ENCODE measurements around the gene MTTP.
"Not testable (repeated sequence)": the region's sequence is repeated elsewhere in the genome, so short reads cannot be mapped to it uniquely, and the experiment has no call there.

MTTP gene

DNA sequence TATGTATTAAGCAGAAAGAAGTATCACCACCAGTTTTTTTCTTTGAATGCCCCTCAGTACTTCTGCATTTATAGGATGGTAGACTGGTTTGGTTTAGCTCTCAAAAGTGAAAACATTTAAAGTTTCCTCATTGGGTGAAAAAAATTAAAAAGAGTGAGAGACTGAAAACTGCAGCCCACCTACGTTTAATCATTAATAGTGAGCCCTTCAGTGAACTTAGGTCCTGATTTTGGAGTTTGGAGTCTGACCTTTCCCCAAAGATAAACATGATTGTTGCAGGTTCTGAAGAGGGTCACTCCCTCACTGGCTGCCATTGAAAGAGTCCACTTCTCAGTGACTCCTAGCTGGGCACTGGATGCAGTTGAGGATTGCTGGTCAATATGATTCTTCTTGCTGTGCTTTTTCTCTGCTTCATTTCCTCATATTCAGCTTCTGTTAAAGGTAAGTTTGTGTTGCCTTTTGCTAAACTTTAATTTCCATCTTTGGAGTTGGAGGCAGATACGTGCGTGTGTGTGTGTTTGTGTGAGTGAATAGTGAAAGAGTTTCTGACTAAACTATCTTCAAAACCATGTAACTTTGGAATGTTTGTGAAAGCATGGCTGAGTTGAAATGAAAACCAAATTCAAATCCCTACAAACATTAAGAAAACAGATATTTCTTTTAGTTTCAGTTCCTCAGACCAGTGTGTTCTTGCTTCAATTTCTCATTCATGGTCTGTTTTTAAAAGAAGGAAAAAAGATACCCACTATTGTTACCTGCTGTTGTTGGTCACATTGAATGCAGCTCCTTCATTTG, at the start of gene MTTP:
Gene MTTP (plus strand): TSS at position 295 of the 795 bp plus-strand sequence. CDS start 86 bp downstream, at position 381.
- peaks cover 50% of the 10 kb centered on the region for H3K27me3 ChIP-seq (ENCODE audit: insufficient read depth, low read length, poor library complexity, severe bottlenecking)
- no peak within 1 kb of the TSS for H3K4me3 ChIP-seq (ENCODE audit: low read length, poor library complexity, severe bottlenecking)
- no peaks in the 10 kb centered on the region for H3K79me2 ChIP-seq (ENCODE audit: insufficient read depth, low read length)
- H3K9me2 ChIP-seq (replicated peaks; ENCODE audit: low read depth, low read length): no peaks in the 10 kb centered on the region
- no peak within 1 kb of the TSS for H2AFZ ChIP-seq (ENCODE audit: low read length)
- TF ChIP-seq EZH2phosphoT487 (IDR thresholded peaks at IDR 0.05; ENCODE audit: borderline replicate concordance): no peak
- TF ChIP-seq CTCF (conservative IDR thresholded peaks at IDR 0.05; ENCODE audit: low read length): no peak
- no peaks in the 10 kb centered on the region for H4K20me1 ChIP-seq (ENCODE audit: insufficient read depth, low read length, poor library complexity, severe bottlenecking)
- H3K4me2 ChIP-seq (ENCODE audit: low read depth, low read length, poor library complexity, severe bottlenecking): no peak within 1 kb of the TSS
- no peaks in the 10 kb centered on the region for H3K9me3 ChIP-seq (ENCODE audit: insufficient read depth, low read depth, low read length)
- H3F3A ChIP-seq (ENCODE audit: low read depth): no peaks in the 10 kb centered on the region
- H3K9ac ChIP-seq (ENCODE audit: low read depth, low read length, poor library complexity, severe bottlenecking): no peak within 1 kb of the TSS
- no peaks in the 10 kb centered on the region for H3K4me1 ChIP-seq (ENCODE audit: insufficient read depth, low read length, poor library complexity, severe bottlenecking)
- H3K36me3 ChIP-seq (ENCODE audit: insufficient read depth, low read length): no peaks in the 10 kb centered on the region

DNA sequence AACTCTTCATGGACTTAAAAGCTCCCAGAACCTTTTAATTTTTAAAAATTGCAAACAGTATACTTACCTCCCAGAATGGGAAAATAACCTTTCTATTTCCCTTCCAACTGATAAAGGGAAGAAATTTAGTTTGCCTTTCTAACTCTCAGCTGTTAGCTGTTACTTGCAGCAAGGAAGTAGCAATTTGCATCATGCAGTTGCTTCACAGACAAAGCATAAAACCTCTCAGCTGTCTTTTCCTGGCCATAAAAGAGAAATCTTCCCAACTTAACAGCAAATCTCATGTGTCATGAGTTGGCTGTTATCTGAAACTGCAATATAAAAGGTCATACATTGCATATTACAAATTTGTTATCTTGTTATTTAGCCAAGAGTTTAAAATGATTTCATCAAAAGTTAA, 45.4 kb upstream of the MTTP start:
- Histone ChIP-seq H3K4me3 (ENCODE audit: low read length, poor library complexity, severe bottlenecking) (no peak overlapping the region), H3K27me3 (ENCODE audit: insufficient read depth, low read length, poor library complexity, severe bottlenecking) (no peaks in the 10 kb centered on the region), H2AFZ (ENCODE audit: low read length) (no peak overlapping the region), H4K20me1 (ENCODE audit: insufficient read depth, low read length, poor library complexity, severe bottlenecking) (no peaks in the 10 kb centered on the region), H3K9me2 (replicated peaks; ENCODE audit: low read depth, low read length) (no peaks in the 10 kb centered on the region), H3F3A (ENCODE audit: low read depth) (no peaks in the 10 kb centered on the region), H3K79me2 (ENCODE audit: insufficient read depth, low read length) (no peaks in the 10 kb centered on the region), H3K4me1 (ENCODE audit: insufficient read depth, low read length, poor library complexity, severe bottlenecking) (no peaks in the 10 kb centered on the region), H3K4me2 (ENCODE audit: low read depth, low read length, poor library complexity, severe bottlenecking) (no peak overlapping the region), H3K9me3 (ENCODE audit: insufficient read depth, low read depth, low read length) (no peaks in the 10 kb centered on the region), H3K36me3 (ENCODE audit: insufficient read depth, low read length) (no peaks in the 10 kb centered on the region), H3K9ac (ENCODE audit: low read depth, low read length, poor library complexity, severe bottlenecking) (no peak overlapping the region)
- no peak for TF ChIP-seq CTCF (conservative IDR thresholded peaks at IDR 0.05; ENCODE audit: low read length)
- TF ChIP-seq EZH2phosphoT487 (IDR thresholded peaks at IDR 0.05; ENCODE audit: borderline replicate concordance): no peak

DNA sequence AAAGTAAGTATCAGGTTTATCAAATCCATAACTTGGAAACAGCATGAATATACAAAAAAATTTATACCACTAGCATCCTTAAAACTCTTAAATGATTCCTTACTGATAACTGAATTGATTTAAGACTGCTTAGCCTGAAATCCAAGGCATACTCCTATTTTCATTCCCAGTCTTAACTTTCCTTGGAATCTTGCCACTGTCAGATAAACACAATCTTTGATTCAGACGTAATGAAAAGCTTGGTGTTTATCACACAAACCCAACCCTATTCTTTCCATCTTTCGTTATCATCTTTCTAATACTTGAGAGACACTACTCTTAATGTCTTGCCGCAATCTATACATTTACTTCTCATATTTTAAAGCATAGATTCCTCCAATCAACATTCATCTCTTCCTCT, 44.7 kb upstream of the MTTP start:
- Histone ChIP-seq H3K36me3 (ENCODE audit: insufficient read depth, low read length) (no peaks in the 10 kb centered on the region), H3K9me2 (replicated peaks; ENCODE audit: low read depth, low read length) (no peaks in the 10 kb centered on the region), H3K4me1 (ENCODE audit: insufficient read depth, low read length, poor library complexity, severe bottlenecking) (no peaks in the 10 kb centered on the region), H4K20me1 (ENCODE audit: insufficient read depth, low read length, poor library complexity, severe bottlenecking) (no peaks in the 10 kb centered on the region), H3K4me2 (ENCODE audit: low read depth, low read length, poor library complexity, severe bottlenecking) (no peak overlapping the region), H2AFZ (ENCODE audit: low read length) (no peak overlapping the region), H3F3A (ENCODE audit: low read depth) (no peaks in the 10 kb centered on the region), H3K79me2 (ENCODE audit: insufficient read depth, low read length) (no peaks in the 10 kb centered on the region), H3K9ac (ENCODE audit: low read depth, low read length, poor library complexity, severe bottlenecking) (no peak overlapping the region), H3K4me3 (ENCODE audit: low read length, poor library complexity, severe bottlenecking) (no peak overlapping the region), H3K27me3 (ENCODE audit: insufficient read depth, low read length, poor library complexity, severe bottlenecking) (no peaks in the 10 kb centered on the region), H3K9me3 (ENCODE audit: insufficient read depth, low read depth, low read length) (no peaks in the 10 kb centered on the region)
- TF ChIP-seq CTCF (conservative IDR thresholded peaks at IDR 0.05; ENCODE audit: low read length) (no peak), EZH2phosphoT487 (IDR thresholded peaks at IDR 0.05; ENCODE audit: borderline replicate concordance) (no peak)

DNA sequence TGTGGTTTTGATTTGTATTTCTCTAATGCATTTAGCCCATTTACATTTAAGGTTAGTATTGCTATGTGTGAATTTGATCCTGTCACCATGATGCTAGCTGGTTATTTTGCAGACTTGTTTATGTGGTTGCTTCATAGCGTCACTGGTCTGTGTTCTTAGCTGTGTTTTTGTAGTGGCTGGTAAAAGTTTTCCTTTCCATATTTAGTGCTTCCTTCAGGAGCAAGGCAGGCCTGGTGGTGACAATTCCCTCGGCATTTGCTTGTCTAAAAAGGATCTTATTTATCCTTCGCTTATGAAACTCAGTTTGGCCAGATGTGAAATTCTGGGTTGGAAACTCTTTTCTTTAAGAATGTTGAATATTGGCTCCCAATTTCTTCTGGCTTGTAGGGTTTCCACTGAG, 39.9 kb upstream of the MTTP start:
- H3K9me3 ChIP-seq (ENCODE audit: insufficient read depth, low read depth, low read length); H3K79me2 ChIP-seq (ENCODE audit: insufficient read depth, low read length); H4K20me1 ChIP-seq (ENCODE audit: insufficient read depth, low read length, poor library complexity, severe bottlenecking); H3K9me2 ChIP-seq (replicated peaks; ENCODE audit: low read depth, low read length); H3F3A ChIP-seq (ENCODE audit: low read depth); H3K27me3 ChIP-seq (ENCODE audit: insufficient read depth, low read length, poor library complexity, severe bottlenecking); H3K4me1 ChIP-seq (ENCODE audit: insufficient read depth, low read length, poor library complexity, severe bottlenecking); H3K36me3 ChIP-seq (ENCODE audit: insufficient read depth, low read length); H2AFZ ChIP-seq (ENCODE audit: low read length); H3K4me3 ChIP-seq (ENCODE audit: low read length, poor library complexity, severe bottlenecking); H3K4me2 ChIP-seq (ENCODE audit: low read depth, low read length, poor library complexity, severe bottlenecking); H3K9ac ChIP-seq (ENCODE audit: low read depth, low read length, poor library complexity, severe bottlenecking): not testable (repeated sequence)
